GM19452 (cell line): ENCODE data around the gene MEN1.

ENCODE experiments used
- ATAC-seq: cut with Tn5 transposase; IDR thresholded peaks from one replicate; pipeline ENCODE4 v1.9.1; 2021; ENCODE audit not compliant: unreplicated experiment

The MEN1 gene

DNA sequence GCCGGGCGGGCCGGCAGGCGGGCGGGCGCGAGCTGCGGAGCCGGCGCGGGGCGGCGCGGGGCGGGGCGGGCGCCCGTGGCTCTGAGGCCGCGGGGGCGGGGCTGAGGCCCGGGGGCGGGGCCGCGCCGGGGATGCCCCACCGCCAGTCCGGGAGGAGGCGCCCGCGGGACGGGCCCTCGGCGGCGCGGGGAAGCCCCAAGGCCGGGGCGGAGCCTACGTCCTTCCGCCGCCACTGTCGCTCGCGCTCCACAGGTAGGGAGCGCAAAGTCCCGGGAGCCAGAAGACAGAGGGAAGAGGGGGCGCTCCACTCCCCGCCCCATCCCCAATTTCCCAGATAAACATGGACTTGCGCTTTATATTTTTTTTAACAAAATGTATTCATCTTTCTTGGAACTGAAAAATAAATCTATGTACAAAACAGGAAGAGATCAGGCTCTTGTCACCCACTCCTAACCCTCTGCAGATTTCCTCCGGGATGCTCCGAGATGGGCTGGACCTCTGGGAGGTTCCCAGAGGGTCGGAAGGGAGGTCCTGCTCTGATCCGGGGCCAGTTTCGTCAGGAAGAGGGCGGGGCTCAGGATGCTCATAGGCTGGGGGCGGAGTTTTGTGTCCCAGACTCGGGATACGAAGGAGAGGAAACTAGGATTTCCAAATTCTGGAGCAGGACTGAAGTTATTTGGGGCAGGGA, 7.0 kb downstream of the MEN1 start, which contains the start of gene MAP4K2:
Gene MAP4K2 (minus strand): TSS at position 57 of the 688 bp plus-strand sequence. CDS start 65 bp downstream, outside the sequence.
- ATAC-seq = peak; percentile 65

DNA sequence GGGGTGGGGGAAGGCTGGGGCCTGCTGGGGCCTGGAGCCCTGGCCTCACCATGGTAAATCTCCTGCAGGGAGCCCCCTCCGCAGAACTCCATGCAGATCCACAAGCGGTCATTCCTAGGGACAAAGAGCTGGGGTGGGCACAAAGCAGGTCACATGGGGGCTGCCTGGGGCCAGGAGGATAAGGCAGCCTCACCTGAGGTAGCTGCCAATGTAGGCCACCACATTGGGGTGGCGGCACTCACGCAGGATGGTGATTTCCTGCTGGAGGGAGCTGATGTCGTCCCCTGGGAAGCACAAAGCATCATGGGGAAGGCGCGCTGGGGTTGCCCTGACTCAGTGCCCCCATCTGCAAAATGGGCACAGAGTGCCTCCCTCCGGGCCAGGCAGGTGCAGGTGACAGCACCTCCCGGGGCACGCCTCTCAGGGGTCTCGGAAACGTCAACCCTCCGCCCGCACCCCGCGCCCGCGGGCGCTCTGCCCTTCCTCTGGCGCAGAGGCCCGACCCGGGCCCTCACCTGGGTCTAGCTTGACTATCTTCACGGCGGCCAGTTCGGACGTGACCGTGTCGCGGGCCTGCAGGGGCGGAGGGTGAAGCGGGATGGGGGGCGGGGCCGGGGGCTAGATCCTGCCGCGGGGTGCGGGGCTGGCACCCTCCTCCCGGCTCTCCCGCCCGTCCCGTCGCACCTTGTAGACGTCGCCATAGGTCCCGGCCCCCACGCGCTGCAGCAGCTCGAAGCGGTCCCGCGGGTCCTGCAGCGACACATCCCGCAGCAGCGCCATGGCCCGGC, 7.8 kb downstream of the MEN1 start:
- ATAC-seq = peak; percentile 34

- no peak for ATAC-seq
These were observed 8.6 kb downstream of the MEN1 start for GRCh38 chr11:64801561-64802369.

- no peak for ATAC-seq
These were observed 9.2 kb downstream of the MEN1 start for GRCh38 chr11:64801158-64801464.

DNA sequence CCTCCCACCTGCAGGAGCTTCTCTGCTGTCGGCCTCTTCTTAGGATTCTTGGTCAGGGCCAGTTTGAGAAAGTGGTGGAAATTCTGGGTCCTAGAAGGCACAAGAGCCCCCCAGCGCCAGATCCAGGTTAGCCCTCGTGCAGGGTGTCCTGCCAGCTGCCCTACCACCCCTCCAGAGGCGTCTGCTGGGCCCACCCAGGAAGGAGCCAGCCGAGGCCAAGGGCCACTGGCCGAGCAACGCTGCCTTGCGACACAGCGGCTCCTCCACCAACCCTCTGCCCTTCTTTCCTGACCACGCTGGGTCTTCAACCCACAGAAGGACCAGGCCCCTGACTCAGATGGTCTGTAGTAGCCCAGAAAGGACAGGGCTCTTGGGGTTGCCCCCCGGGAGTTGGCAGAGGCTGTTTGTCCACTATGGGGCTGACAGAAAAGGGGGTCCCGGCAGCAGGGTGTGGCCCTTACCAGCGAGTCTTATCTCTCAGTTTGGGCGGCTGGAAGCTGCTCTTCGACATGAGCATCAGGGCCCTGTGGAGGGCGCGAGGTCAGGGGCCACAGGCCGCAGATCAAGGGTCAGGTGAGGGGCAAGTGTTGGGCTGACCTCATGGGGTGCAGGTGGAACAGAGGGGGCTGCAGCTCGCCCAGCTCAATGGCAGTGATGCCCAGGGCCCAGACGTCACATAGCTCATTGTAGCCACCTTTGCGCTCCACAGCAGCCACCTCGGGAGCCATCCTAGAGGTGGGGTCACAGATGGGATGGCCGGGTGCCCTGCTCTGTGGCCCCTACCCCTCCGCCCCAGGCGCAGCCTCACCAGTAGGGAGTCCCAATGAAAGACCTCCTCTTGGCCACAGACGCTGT, 9.8 kb downstream of the MEN1 start:
- ATAC-seq = no peak

DNA sequence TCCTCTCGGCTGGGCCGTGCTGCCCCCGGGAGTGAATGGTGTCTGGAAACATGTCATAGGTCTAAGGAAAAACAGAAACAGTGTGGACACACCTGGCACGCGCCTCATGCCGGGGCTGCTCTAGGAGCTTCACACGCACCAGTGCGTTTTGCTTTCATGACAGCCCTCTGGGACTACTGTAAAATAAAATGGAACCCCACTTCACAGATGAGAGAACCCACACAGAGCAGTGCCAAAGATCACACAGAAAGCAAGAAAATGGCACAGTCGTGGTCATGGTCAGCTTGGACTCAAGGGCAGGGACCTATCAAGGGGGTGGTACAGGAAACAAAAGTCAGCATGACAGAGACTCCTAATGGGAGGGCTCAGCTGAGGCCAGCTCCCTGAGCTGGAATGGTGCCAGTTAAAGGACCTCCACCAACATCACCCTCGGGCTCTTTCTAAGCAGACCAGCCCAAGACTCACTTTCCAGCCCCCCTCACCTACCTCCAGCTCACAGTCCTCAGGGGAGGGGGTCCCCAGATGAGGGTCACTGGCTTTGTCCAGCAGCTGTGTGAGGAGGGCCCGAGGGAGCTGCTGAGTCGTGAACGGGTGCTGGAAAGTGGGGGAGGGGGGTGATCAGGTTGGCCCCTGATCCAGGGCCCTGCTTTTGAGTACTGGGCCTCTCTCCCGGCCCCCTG, 10.6 kb downstream of the MEN1 start:
- no peak for ATAC-seq

DNA sequence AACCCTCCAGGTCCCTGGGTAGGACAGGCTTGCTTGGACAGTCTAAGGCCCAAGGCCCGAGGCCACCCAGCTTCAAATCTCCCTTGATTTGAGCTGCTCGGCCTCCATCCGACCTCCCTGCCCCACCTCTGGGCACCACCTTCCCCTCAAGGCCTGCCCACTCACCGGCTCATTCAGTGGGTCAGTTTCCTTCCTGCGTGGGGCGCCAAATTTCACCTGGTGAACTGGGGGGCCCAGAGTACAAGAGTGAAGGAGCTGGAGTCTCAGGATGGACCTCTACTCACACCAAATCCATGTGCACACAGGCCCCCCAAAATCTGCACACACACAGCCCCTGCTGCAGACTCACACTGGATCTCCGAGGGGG, 11.1 kb downstream of the MEN1 start:
- ATAC-seq = no peak

DNA sequence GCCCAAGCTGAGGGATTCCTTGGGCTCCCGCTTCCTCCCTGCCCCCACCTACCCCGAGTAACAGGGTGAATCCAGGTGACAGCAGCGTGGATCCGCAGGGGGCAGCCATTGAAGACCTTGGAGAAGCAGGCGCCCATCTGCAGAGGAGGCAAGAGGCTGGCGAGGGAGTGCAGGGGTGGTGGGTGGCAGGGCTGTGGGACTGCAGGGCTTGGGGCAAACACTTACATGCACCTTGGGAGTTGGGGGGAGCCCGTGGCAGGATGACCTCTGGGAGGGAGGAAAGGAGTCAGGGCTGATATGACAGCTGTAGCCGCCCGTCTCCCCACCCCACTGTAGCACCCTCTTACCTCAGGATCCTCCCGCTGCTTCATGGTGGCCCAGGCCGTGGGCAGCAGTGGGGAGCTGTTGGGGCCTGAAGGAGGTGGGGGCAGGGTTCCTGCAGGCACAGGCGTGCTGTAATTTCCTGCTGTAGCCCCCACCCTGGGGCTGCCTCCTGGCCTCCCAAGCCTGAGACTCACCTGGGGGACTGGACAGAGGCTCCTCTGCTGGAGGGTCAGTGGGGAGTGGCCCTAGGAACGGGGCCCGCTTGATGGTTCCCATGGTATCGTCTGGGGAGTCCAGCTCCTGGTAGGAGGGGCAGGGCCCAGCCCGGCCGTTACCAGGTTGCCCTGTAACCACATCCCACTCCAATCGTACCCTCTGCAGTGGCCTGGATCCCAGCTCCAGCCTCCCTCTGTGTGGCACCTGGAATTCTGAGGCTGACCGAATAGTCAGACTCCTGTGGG, 13.4 kb downstream of the MEN1 start:
- no peak for ATAC-seq

GRCh38 chr11:64796047-64796756, 14.1 kb downstream of the MEN1 start:
- no peak for ATAC-seq

DNA sequence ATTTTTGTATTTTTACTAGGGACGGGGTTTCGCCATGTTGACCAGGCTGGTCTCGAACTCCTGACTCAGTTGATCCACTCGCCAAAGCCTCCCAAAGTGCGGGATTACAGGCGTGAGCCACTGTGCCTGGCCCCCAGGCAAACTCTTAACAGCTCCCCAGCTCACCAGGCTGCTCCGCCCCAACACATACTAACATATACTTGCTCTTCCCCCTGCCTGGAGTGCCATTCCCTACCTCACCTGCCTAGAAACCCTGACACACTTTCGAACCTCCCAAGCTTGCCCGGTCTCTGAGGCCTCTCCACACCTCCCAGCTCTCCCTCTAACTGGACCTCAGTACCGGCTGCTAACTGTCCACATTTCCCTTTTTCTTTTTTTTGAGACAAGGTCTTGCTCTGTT, 15.8 kb downstream of the MEN1 start:
- ATAC-seq = no peak

DNA sequence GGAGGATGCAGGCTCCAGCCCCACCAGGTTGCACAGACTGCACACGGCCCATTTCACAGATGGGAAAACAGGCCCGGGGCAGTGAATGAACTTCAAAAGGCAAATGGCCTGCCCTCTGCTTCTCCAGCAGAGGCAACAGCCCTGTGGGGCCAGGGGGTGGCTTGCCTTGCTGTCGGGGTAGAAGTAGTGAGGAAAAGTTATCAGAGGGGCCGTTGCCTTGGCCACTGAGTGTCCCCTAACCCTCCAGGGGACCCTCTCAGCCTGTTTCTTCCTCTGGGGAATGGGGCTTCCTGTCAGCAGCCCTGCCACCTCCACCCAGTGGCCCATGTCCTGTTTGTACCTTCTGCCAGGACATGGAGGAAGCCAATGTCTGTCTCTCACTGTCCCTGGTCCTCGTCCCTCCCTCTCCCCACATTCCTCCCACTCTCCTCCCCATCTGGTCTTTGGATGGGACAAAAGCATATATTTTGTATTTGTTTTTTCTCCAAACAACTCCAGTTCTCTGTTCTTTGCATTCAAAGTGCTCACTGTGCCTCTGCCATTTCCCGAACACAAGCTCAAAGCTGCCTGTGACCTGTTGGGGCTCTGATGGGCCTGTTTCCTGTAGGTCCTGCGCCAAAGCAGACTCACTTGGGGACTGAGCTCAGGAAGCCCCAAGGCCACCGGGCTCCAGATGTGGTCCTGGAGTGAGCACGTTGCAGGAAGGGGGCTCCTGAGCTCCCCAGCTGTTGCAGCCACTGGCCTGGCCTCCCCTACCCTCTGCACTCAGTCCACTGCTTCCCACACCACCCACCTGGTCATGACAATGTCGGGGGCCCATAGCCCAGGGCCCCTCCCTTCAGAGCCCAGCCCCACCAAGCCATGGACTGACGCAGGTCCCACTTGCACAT, 16.8 kb downstream of the MEN1 start:
- no peak for ATAC-seq

DNA sequence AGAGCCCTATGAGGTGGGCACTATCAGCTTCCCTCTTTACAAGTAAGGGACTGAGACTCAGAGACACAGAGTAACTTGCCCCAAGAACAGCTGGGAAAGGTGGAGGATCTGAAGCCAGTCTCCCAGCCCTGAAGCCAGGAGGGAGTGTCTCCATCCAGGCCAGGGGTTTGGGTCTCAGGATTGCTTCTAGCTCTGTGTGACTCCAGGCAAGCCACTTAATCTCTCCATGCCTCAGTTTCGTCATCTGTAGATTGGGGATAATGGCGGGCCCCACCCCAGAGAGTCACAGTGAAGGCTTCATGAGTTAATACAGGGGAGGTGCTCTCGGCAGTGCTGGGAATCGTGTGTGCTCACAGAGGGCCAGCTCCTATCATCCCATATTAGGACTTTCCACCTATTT, 17.9 kb downstream of the MEN1 start:
- ATAC-seq = no peak

DNA sequence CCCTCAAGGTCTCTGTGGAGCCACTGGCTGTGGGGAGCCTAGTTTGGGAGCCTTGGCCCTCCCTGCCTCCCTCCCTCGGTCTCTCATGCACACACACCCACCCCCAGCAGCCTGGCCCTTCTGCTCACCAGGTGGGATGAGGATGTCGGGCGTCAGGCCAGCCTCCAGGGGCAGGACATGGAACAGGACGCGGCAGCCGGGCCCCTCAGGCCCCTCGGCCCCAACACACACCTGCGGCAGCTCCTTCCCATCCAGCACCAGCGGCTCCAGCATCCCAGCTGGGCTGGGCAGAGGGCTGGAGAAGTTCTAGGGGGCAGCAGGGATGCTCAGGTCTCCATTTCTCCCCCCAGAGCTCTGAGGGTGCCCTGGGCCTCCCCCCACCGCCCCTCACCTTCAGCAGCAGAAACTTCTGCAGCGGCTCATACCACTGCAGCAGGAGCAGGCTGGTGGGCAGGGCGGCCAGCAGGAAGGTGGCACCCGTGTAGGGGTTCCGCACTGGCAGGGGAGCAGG, 18.5 kb downstream of the MEN1 start:
- no peak for ATAC-seq

GRCh38 chr11:64790205-64791095, 19.9 kb downstream of the MEN1 start:
- no peak for ATAC-seq

GRCh38 chr11:64789331-64790204, 20.8 kb downstream of the MEN1 start:
- no peak for ATAC-seq
